ENCODE measurements around the gene ADARB1.

- TF ChIP-seq CTCF (conservative IDR thresholded peaks at IDR 0.05) (no peak), ZFX (IDR thresholded peaks at IDR 0.05) (no peak)
Observed at GRCh38 chr21:45170987-45171386, 96.6 kb downstream of the ADARB1 start.

All from C4-2B (cell line).